Posterior vena cava (tissue), 2 donors: ENCODE measurements around the gene PLEKHM2. TPM values are rescaled to one million over a fixed set of nuclear protein-coding genes. Genes with fewer than 3 reads are reported as not detected.
"Not testable (repeated sequence)": the region's sequence is repeated elsewhere in the genome, so short reads cannot be mapped to it uniquely, and the experiment has no call there.

Experiments
- DNase-seq: peaks from one replicate; pipeline ENCODE4 v3.0.0-alpha.2; 2020; ENCODE audit warnings: low spot score
- intact Hi-C, 2 donors: fragments of 100-400 bp; cut with DNase I; formaldehyde crosslinking; loops; one replicate each; pipeline versions ENCODE4 v1.14.1 to v1.14.2; 2022 to 2023
- total RNA-seq, 2 donors: library from RNA; stranded (reverse); fragmentation: NEBNext Ultra II Directional; extraction: Animal tissue kit (Norgen Biotek cat#: 25700); gene quantifications; one replicate each; pipeline ENCODE4 v1.2.1, GENCODE V29; 2021
- donor health status: DM: yes; HTN: yes; CAD: no.
- donor health status: DM: yes; HTN: yes; CAD: no.

PLEKHM2 gene
- total RNA-seq, 2 donors from 2014 or later, result 62.6 to 75.9 TPM

DNA sequence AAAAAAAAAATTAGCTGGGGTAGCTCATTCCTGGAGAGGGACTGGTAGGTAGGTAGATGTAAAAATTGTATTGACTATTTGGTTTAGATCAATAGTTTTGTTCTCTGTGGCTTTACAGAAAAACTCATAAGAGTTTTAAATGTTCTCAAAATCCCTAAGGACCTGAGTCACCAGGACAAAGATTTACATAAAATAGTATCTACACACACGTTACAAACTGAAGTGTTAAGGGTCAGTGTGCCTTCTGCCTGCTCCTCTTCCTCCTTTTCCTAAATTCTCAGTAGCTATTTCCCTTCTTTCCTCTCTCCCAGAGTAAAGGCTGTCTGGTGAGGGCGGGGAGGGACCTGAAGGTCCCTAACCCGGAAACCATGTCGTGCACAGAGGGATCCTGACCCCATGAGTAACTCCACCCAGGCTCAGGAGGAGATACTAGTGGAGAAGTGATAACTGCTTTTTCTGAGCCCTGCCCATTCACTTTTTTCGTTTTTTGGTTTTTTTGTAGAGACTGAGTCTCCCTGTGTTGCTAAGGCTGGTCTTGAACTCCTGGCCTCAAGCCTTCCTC is 8.1 kb downstream of the PLEKHM2 start:
- intact Hi-C loops, result no loop called here
- no peak for DNase-seq

- intact Hi-C loops, result no loop called here
- no peak for DNase-seq
Measured at GRCh38 chr1:15693371-15693770, 9.3 kb downstream of the PLEKHM2 start.

GRCh38 chr1:15696956-15697521 is 12.9 kb downstream of the PLEKHM2 start:
- intact Hi-C loops, result no loop called here
- no peak for DNase-seq

DNA sequence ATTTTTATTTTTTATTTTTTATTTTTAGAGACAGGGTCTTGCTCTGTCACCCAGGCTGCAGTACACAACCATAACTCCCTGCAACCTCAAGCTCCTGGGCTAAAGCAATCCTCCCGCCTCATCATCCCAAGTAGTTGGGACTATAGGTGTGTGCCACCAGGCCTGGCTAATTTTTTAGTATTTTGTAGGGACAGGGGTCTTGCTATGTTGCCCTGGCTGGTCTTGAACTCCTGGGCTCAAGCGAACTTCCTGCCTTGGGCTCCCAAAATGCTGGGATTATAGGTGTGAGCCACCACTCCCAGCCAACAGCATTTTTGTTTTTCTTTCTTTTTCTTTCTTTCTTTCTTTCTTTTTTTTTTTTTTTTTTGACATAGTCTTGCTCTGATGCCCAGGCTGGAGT is 14.1 kb downstream of the PLEKHM2 start:
- intact Hi-C loops, result loop anchor here in 1 of 2 donors (1.0 kb wide), 1 partner anchor 41 kb away; no protein-coding TSS in a partner anchor
- DNase-seq, result no peak

GRCh38 chr1:15699321-15699720 is 15.2 kb downstream of the PLEKHM2 start:
- intact Hi-C loops, DNase-seq: not testable (repeated sequence)

- intact Hi-C loops, result loop anchor here in 1 of 2 donors (10.0 kb wide), 1 partner anchor 106 kb away; no protein-coding TSS in a partner anchor
- DNase-seq, result no peak
Measured at GRCh38 chr1:15700508-15700907, 16.4 kb downstream of the PLEKHM2 start.

DNA sequence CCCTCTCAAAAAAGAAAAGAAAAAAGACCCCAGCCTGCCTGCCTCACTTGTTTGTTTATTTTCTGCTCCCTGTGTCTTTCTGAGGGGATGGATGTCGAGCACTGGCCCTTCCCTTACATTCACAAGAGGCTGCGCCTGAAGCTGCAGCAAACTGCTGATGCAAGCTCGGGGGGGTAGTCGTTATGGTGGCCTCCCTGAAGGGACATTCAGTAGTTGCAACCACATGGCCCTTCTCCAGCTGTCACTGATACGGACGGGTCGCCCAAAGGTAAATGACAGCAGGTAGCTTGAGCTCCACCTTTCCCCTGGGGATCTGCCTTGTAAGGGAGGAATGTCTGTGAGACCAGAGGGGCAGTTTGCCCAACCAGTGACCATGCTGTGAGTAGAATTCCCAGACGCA is 17.7 kb downstream of the PLEKHM2 start:
- DNase-seq, result no peak
- intact Hi-C loops, result loop anchor here in 1 of 2 donors (10.0 kb wide), 1 partner anchor 107 kb away; no protein-coding TSS in a partner anchor

DNA sequence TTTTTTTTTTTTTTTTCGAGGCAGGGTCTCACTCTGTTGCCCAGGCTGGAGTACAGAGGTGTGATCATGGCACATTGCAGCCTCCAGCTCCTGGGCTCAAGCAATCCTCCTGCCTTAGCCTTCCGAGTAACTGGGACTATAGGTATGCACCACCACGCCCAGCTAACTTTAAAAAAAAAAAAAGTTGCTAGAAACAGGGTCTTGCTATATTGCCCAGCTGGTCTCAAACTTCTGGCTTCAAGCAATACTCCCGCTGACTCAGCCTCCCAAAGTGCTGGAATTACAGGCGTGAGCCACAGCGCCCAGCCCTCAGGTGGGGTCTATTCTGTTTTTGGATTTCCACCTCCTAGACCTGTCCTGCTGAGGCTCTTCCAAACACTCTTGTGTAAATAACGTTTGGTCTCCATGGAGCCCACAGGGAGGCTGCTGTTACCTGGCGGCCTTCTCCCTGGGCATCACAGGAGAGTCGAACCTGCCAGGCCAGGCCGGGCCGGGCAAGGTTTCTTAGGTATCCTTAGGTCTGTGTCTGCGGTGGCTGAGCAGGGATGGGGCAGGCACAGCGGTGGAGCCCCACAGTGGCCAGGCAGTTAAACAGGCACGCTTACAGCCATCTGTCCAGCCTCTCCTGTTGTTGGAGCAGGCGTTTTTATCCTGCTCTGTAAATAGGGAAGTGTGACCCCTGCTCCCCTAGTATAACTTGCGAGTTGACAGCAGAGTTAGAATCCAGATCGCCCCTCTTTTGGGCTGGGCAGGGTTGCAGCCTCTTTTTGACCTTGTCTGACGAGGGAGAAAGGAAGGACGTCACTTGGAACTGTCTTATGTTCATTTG is 18.8 kb downstream of the PLEKHM2 start:
- intact Hi-C loops, result loop anchor here in 1 of 2 donors (10.0 kb wide), 1 partner anchor 108 kb away; no protein-coding TSS in a partner anchor
- DNase-seq, result no peak

DNA sequence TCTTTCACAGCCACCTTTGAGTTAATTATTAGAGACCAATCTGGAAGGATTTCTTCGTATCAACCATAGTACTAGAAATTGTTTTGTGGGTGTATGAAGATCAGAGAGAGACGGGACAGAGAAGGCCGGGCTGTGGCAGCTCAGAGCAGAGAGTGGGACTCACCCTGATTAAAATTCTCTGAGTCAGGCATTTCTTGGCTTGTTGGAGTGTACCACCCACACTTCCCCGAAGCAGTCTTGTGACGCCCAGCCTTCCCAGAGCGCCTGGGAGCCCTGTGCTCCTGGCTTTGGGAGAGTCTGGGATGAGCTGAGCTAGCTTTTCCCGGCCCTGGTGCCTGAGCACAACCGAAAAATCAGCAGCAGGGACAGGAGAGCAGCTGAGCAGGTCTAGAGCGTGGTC is 19.4 kb downstream of the PLEKHM2 start:
- peak; percentile 96 for DNase-seq
- intact Hi-C loops, result loop anchor here in 1 of 2 donors (10.0 kb wide), 1 partner anchor 109 kb away; no protein-coding TSS in a partner anchor

DNA sequence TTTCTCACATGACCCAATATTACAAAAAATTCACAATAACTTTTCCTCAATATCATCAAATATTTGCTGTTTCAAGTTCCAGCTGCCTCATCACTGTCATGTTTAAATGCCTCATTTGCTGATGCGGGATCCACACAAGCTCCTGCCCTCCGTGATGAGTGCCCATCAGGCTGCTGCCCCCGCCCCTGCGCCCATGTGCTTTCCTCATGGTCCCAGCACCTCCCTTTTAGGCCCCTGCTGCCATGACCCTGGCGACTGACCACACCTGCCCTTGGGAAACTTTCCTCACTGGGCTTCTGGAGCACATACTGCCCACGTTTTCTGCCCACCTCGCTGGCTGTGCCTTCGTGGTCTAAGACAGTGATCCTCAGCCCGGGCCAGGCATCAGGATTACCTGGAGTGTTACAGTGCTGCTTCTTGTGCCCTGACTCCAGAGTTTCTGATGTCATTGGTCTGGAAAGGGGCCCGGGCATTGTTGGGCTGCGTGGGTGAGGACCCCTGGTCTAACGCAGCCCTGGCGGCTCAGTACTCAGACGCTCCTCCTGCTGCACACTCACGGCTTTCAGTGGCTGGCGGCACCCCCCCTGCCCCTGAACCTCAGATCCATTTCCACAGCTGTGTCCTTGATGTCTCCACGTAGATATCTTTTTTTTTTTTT is 20.5 kb downstream of the PLEKHM2 start:
- no peak for DNase-seq
- intact Hi-C loops, result loop anchor here in 1 of 2 donors (10.0 kb wide), 1 partner anchor 110 kb away; no protein-coding TSS in a partner anchor

- DNase-seq, result no peak
- intact Hi-C loops, result loop anchor here in 1 of 2 donors (10.0 kb wide), 1 partner anchor 110 kb away; no protein-coding TSS in a partner anchor
Measured at GRCh38 chr1:15705184-15705566, 21.1 kb downstream of the PLEKHM2 start.

DNA sequence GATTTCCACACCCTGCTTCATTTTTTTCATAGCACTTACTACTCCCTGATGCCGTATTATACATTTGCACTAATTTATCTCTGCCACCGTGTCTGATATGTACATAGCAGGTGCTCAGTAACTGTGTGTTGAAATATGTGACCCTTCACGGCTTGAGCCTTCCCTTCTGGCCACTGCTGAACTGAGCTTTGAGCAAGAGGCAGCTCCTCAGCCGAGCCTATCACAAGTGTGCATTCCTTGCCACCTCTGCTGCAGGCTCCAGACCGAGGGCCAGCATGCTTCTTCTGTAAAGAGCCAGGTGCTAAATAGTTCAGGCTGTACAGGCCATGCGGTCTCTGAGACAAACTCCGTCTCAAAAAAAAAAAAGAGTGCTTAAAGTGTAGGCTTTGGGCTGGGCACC is 22.6 kb downstream of the PLEKHM2 start:
- no peak for DNase-seq
- intact Hi-C loops, result loop anchor here in 1 of 2 donors (10.0 kb wide), 1 partner anchor 112 kb away; no protein-coding TSS in a partner anchor

- DNase-seq, result no peak
- intact Hi-C loops, result loop anchor here in 1 of 2 donors (10.0 kb wide), 1 partner anchor 113 kb away; no protein-coding TSS in a partner anchor
Measured at GRCh38 chr1:15707239-15707925, 23.3 kb downstream of the PLEKHM2 start.

DNA sequence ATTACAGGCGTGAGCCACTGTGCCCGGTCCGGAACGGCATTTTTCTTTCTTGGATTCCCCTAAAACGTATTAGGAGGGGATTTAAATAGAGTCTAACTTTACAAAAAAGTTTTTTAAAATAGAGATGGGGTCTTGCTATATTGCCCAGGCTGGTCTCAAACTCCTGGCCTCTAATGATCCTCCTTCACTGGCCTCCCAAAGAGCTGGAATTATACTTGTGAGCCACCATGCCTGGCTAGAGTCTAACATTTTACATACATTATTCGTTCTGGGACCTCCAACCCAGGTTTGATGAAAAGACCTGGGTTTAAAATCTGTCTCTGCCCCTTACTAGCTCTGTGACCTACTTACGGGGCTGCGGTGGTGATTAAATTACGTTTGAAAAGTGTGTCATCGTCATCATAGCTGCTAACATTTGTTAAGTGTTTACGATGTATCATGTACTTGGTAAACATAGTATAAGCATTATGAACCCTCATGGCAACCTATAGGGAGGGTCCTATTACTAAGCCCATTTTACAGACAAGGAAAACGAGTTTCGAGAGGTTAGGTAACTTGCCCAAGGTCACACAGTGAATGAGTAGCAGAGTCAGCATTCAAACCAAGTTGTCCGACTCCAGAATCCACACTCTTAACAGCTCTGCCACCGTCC is 24.5 kb downstream of the PLEKHM2 start:
- DNase-seq, result no peak
- intact Hi-C loops, result loop anchor here in 1 of 2 donors (10.0 kb wide), 1 partner anchor 114 kb away; no protein-coding TSS in a partner anchor

GRCh38 chr1:15709226-15709625 is 25.1 kb downstream of the PLEKHM2 start:
- intact Hi-C loops, result loop anchor here in 1 of 2 donors (10.0 kb wide), 1 partner anchor 114 kb away; no protein-coding TSS in a partner anchor
- no peak for DNase-seq

- intact Hi-C loops, result no loop called here
Measured at GRCh38 chr1:15712168-15712567, 28.0 kb downstream of the PLEKHM2 start.

GRCh38 chr1:15714406-15715136 is 30.5 kb downstream of the PLEKHM2 start:
- intact Hi-C loops, result no loop called here
- no peak for DNase-seq

More at GRCh38 chr1:15712168-15712567, 28.0 kb downstream of the PLEKHM2 start:
- DNase-seq, result no peak
